GM10266 (cell line): ENCODE measurements around the gene BAHD1.

Experiments
- DNase-seq: peaks from one replicate; pipeline ENCODE4 v3.0.0; 2012; ENCODE audit errors: extremely low spot score
- CTCF ChIP-seq: IDR thresholded peaks from 2 replicates; pipeline ENCODE4 v1.5.1; 2012; ENCODE audit warnings: mild to moderate bottlenecking, low read depth; ENCODE audit not compliant: control insufficient read depth, insufficient read depth; ENCODE audit errors: missing control alignments

Gene BAHD1

GRCh38 chr15:40416056-40416455, 24.7 kb upstream of the BAHD1 start:
- no peak for DNase-seq
- no peak for TF ChIP-seq CTCF

- TF ChIP-seq CTCF = no peak
- no peak for DNase-seq
Observed at GRCh38 chr15:40418126-40418525, 22.6 kb upstream of the BAHD1 start.

GRCh38 chr15:40420071-40420713, 20.6 kb upstream of the BAHD1 start:
- no peak for DNase-seq
- no peak for TF ChIP-seq CTCF

GRCh38 chr15:40420793-40421192, 20.0 kb upstream of the BAHD1 start:
- no peak for TF ChIP-seq CTCF
- DNase-seq = no peak

- DNase-seq = peak; percentile 81
- TF ChIP-seq CTCF = peak; percentile 96
Observed at GRCh38 chr15:40421246-40422157, 19.3 kb upstream of the BAHD1 start.

- TF ChIP-seq CTCF = no peak
- no peak for DNase-seq
Observed at GRCh38 chr15:40424483-40425115, 16.2 kb upstream of the BAHD1 start.
